Psoas muscle (tissue), 8 donors: ENCODE data around the gene MYRFL. TPM values are rescaled to one million over a fixed set of nuclear protein-coding genes. Genes with fewer than 3 reads are reported as not detected.

Experiments
- ATAC-seq, 4 donors: fragments of 200-7000 bp; cut with Tn5 transposase; one replicate each; pipeline ENCODE4 v1.9.1; 2020; ENCODE audit warnings: moderate library complexity in 3 of 4, mild to moderate bottlenecking in 2 of 4
- DNase-seq, 2 donors: peaks; one replicate each; pipeline ENCODE4 v3.0.0-alpha.2; 2020
- H3K27ac ChIP-seq: fragments of 200-600 bp; one replicate; pipeline ENCODE4 v1.8.0; 2022
- H3K27me3 ChIP-seq, 3 donors: fragments of 200-600 bp in 1 of 3; one replicate each; pipeline versions ENCODE4 v1.6.1 to v1.8.0; 2013 to 2022; ENCODE audit warnings: low read length in 2 of 3, mild to moderate bottlenecking in 2 of 3, moderate library complexity in 1 of 3; ENCODE audit not compliant: insufficient read depth in 3 of 3
- H3K36me3 ChIP-seq, 2 donors: fragments of 200-600 bp in 1 of 2; one replicate each; pipeline versions ENCODE4 v1.6.1 to v1.8.0; 2013 to 2022; ENCODE audit warnings: low read depth in 1 of 2, mild to moderate bottlenecking in 1 of 2, moderate library complexity in 1 of 2; ENCODE audit not compliant: insufficient read depth in 1 of 2
- H3K4me1 ChIP-seq: fragments of 200-600 bp; one replicate; pipeline ENCODE4 v1.8.0; 2022
- H3K4me3 ChIP-seq: fragments of 200-600 bp; one replicate; pipeline ENCODE4 v1.8.0; 2022; ENCODE audit warnings: mild to moderate bottlenecking
- H3K9me3 ChIP-seq: fragments of 200-600 bp; one replicate; pipeline ENCODE4 v1.8.0; 2022
- CTCF ChIP-seq: fragments of 200-600 bp; IDR thresholded peaks from one replicate; pipeline ENCODE4 v1.8.0; 2022; ENCODE audit warnings: antibody characterized with exemption
- WGBS, 3 donors: extraction: QIAGEN DNeasy Blood & Tissue Kit; methylation state at CpG; one replicate each; pipeline versions ENCODE4 v1.1.6 to v1.1.7; 2013; 5-methylcytosine and 5-hydroxymethylcytosine counted together
- intact Hi-C, 2 donors: fragments of 100-400 bp; cut with DNase I; formaldehyde crosslinking; loops; one replicate each; pipeline versions ENCODE4 v1.11.0 to v1.14.2; 2022
- polyA plus RNA-seq, 3 donors: library from polyadenylated mRNA; stranded (reverse); fragments of 200-250 nt; gene quantifications; one replicate each; pipeline ENCODE4 v1.2.3, GENCODE V29; 2013
- total RNA-seq, 4 donors: library from RNA; stranded (reverse); fragmentation: NEBNext Ultra II Directional in 2 of 4; extraction: Animal tissue kit (Norgen Biotek cat#: 25700) in 2 of 4; gene quantifications; one replicate each; pipeline versions ENCODE4 v1.2.1 to v1.2.4, GENCODE V29; 2021 to 2023
- donor health status: healthy with polysubstance abuse.
- donor health status: DM: no; HTN: no; CAD: no; lungs with moderate emphysema.
- donor health status: Bipolar disorder and iron deficiency.
- donor health status: healthy.
- donor health status: DM: yes; HTN: yes; CAD: no.
- donor health status: DM: no; HTN: no; CAD: no.
- donor health status: DM: no; HTN: no; CAD: no.
- donor health status: DM: yes; HTN: yes; CAD: no.

Gene MYRFL
- total and polyA plus RNA-seq, 7 donors: 0.06 to 0.18 (median 0.10) TPM; not detected in 3

DNA sequence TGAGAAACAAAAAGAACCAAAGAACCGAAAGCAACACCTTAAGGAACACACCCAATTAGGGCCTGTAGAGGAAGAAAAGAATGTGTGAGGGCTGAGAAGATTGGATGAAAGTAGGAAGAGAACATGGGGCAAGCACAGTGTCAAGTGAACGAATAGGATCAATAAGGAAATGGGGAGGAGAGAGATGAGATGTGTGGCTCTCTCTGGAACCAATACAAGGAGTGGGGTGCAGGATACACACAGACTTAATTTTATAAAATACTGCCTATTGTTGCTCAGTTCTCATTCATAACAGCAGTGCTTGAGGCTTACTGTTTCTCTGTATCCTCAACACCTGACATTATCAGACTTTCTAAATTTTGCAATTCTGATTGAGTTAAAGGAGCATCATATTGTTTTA lies 93.3 kb downstream of the MYRFL start:
- intact Hi-C loops: no loop called here
- ATAC-seq: no peak
- Histone ChIP-seq H3K4me3 (no peak overlapping the region), H3K27me3 (no peaks in the 10 kb centered on the region), H3K27ac (no peak overlapping the region), H3K9me3 (no peaks in the 10 kb centered on the region), H3K4me1 (no peaks in the 10 kb centered on the region), H3K36me3 (no peaks in the 10 kb centered on the region)
- no peak for TF ChIP-seq CTCF
- no peak for DNase-seq
- WGBS, 3 donors: 79 to 96% (median 95%) methylated on average over 2 of the region's 2 CpGs

- Histone ChIP-seq H3K4me1 (no peaks in the 10 kb centered on the region), H3K4me3 (no peak overlapping the region), H3K9me3 (no peaks in the 10 kb centered on the region), H3K36me3 (no peaks in the 10 kb centered on the region), H3K27ac (no peak overlapping the region), H3K27me3 (no peaks in the 10 kb centered on the region)
- WGBS, 3 donors: 29 to 38% (median 37%) methylated on average over 3 of the region's 3 CpGs
- ATAC-seq (no peak), DNase-seq (no peak)
- intact Hi-C loops: no loop called here
- no peak for TF ChIP-seq CTCF
Observed at GRCh38 chr12:69919495-69919894, 94.5 kb downstream of the MYRFL start.

- no peaks in the 10 kb centered on the region for H3K27me3 ChIP-seq
- H3K27ac ChIP-seq: no peak overlapping the region
- ATAC-seq: no peak
- no peak overlapping the region for H3K4me3 ChIP-seq
- intact Hi-C loops: no loop called here
- no peaks in the 10 kb centered on the region for H3K9me3 ChIP-seq
- no peak for TF ChIP-seq CTCF
- no peaks in the 10 kb centered on the region for H3K36me3 ChIP-seq
- DNase-seq: no peak
- H3K4me1 ChIP-seq: no peaks in the 10 kb centered on the region
- WGBS, 3 donors: 38 to 45% (median 41%) methylated on average over 4 of the region's 4 CpGs
Observed at GRCh38 chr12:69921831-69922230, 96.8 kb downstream of the MYRFL start.

- H3K27me3 ChIP-seq: no peaks in the 10 kb centered on the region
- DNase-seq (no peak), ATAC-seq (no peak)
- H3K4me1 ChIP-seq: no peaks in the 10 kb centered on the region
- H3K4me3 ChIP-seq: no peak overlapping the region
- intact Hi-C loops: no loop called here
- TF ChIP-seq CTCF: no peak
- H3K27ac ChIP-seq: no peak overlapping the region
- no peaks in the 10 kb centered on the region for H3K9me3 ChIP-seq
- H3K36me3 ChIP-seq: no peaks in the 10 kb centered on the region
Observed at GRCh38 chr12:69922999-69923398, 98.0 kb downstream of the MYRFL start.

DNA sequence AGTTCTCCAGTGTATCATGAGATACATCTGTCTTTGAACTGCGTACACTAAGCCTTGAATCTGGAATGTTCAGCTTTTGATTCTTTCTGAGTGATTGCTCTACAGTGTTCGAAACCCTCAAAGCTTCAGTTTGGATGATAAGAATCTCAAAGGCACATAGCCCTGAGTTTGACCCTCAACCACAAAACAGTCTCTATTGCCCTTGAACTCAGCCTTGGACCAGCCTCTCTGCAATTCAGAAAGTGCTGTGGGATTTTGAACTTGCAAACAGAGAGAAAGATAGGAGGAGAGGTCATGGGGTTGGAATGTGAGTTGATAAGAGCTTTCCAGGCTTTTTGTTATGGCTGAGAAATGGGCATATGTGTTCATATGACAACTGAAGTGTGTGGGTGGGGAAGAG lies 100.3 kb downstream of the MYRFL start:
- no peaks in the 10 kb centered on the region for H3K27me3 ChIP-seq
- no peaks in the 10 kb centered on the region for H3K36me3 ChIP-seq
- no peak for TF ChIP-seq CTCF
- intact Hi-C loops: no loop called here
- H3K9me3 ChIP-seq: no peaks in the 10 kb centered on the region
- ATAC-seq (no peak), DNase-seq (no peak)
- H3K4me3 ChIP-seq: no peak overlapping the region
- WGBS, 3 donors: 89 to 99% (median 91%) methylated on average over 2 of the region's 2 CpGs
- H3K4me1 ChIP-seq: no peaks in the 10 kb centered on the region
- no peak overlapping the region for H3K27ac ChIP-seq
